Mesothelial cell of epicardium (in vitro differentiated cells): ENCODE data around the gene SNX33. TPM values are rescaled to one million over a fixed set of nuclear protein-coding genes. Genes with fewer than 3 reads are reported as not detected.

ENCODE experiments used
- DNase-seq, 2 experiments: peaks; one replicate each; pipeline ENCODE4 v3.0.0; 2021; ENCODE audit warnings: low spot score in 2 of 2; ENCODE audit not compliant: unreplicated experiment in 2 of 2
- H3K27ac Mint-ChIP-seq: 2 replicates; pipeline ENCODE4 v1.8.0; 2021; ENCODE audit warnings: mixed read lengths
- H3K27me3 Mint-ChIP-seq: 2 replicates; pipeline ENCODE4 v1.8.0; 2021; ENCODE audit warnings: low read depth, mixed read lengths
- H3K36me3 Mint-ChIP-seq: 2 replicates; pipeline ENCODE4 v1.8.0; 2021; ENCODE audit warnings: mixed read lengths
- H3K4me1 Mint-ChIP-seq: 2 replicates; pipeline ENCODE4 v1.8.0; 2021; ENCODE audit warnings: mixed read lengths
- H3K4me3 Mint-ChIP-seq: 2 replicates; pipeline ENCODE4 v1.8.0; 2021; ENCODE audit warnings: mild to moderate bottlenecking, moderate library complexity, mixed read lengths
- H3K9me3 Mint-ChIP-seq: 2 replicates; pipeline ENCODE4 v1.8.0; 2021; ENCODE audit warnings: mixed read lengths
- CTCF ChIP-seq: fragments of 200-600 bp; sonication (generic); IDR thresholded peaks from one replicate; pipeline ENCODE4 v1.5.0; 2021; ENCODE audit warnings: antibody characterized with exemption; ENCODE audit not compliant: unreplicated experiment
- total RNA-seq: library from RNA; stranded (reverse); gene quantifications from 3 replicates; pipeline ENCODE4 v1.2.1, GENCODE V29; 2021

SNX33 gene
- total RNA-seq, 1 donor from 2014 or later, result 22.8 TPM

- no peak for DNase-seq
- no peak for TF ChIP-seq CTCF
- H3K27me3 Mint-ChIP-seq, result no peaks in the 10 kb centered on the region
- peak overlapping the region; percentile 26 for H3K27ac Mint-ChIP-seq
- H3K4me1 Mint-ChIP-seq, result peaks cover 63% of the 10 kb centered on the region
- peak overlapping the region; percentile 55 for H3K4me3 Mint-ChIP-seq
- no peaks in the 10 kb centered on the region for H3K36me3 Mint-ChIP-seq
- H3K9me3 Mint-ChIP-seq, result no peaks in the 10 kb centered on the region
Measured at GRCh38 chr15:75650908-75651809, 3.4 kb downstream of the SNX33 start.

- no peaks in the 10 kb centered on the region for H3K36me3 Mint-ChIP-seq
- H3K9me3 Mint-ChIP-seq, result no peaks in the 10 kb centered on the region
- peak overlapping the region; percentile 17 for H3K27ac Mint-ChIP-seq
- no peak for DNase-seq
- H3K4me1 Mint-ChIP-seq, result peaks cover 54% of the 10 kb centered on the region
- H3K27me3 Mint-ChIP-seq, result no peaks in the 10 kb centered on the region
- peak overlapping the region; percentile 55 for H3K4me3 Mint-ChIP-seq
- TF ChIP-seq CTCF, result no peak
Measured at GRCh38 chr15:75651810-75652543, 4.3 kb downstream of the SNX33 start.

- H3K27ac Mint-ChIP-seq, result no peak overlapping the region
Measured at GRCh38 chr15:75653347-75653913, 5.7 kb downstream of the SNX33 start.

GRCh38 chr15:75654201-75654907 lies 6.6 kb downstream of the SNX33 start:
- no peak overlapping the region for H3K27ac Mint-ChIP-seq
- H3K4me1 Mint-ChIP-seq, result peaks cover 43% of the 10 kb centered on the region
- no peak for TF ChIP-seq CTCF
- no peaks in the 10 kb centered on the region for H3K36me3 Mint-ChIP-seq
- no peaks in the 10 kb centered on the region for H3K9me3 Mint-ChIP-seq
- H3K4me3 Mint-ChIP-seq, result no peak overlapping the region
- no peaks in the 10 kb centered on the region for H3K27me3 Mint-ChIP-seq
- no peak for DNase-seq

More at GRCh38 chr15:75653347-75653913, 5.7 kb downstream of the SNX33 start:
- Mint-ChIP-seq H3K4me1 (peaks cover 53% of the 10 kb centered on the region), H3K9me3 (no peaks in the 10 kb centered on the region), H3K27me3 (no peaks in the 10 kb centered on the region), H3K36me3 (no peaks in the 10 kb centered on the region), H3K4me3 (no peak overlapping the region)
- TF ChIP-seq CTCF, result no peak
- DNase-seq, result no peak

GRCh38 chr15:75655931-75656330 lies 8.2 kb downstream of the SNX33 start:
- no peak for DNase-seq
- no peak for TF ChIP-seq CTCF
- Mint-ChIP-seq H3K4me1 (peaks cover 35% of the 10 kb centered on the region), H3K27ac (no peak overlapping the region), H3K36me3 (no peaks in the 10 kb centered on the region), H3K9me3 (no peaks in the 10 kb centered on the region), H3K4me3 (no peak overlapping the region), H3K27me3 (no peaks in the 10 kb centered on the region)
